Measurements from ENCODE around the gene STARD13.

Gene STARD13

GRCh38 chr13:33235078-33235477 lies 50.5 kb downstream of the STARD13 start:
- Mint-ChIP-seq H3K4me3 (no peak overlapping the region), H3K27ac (no peak overlapping the region), H3K4me1 (peaks cover under 1% of the 10 kb centered on the region), H3K36me3 (ENCODE audit: low read depth) (peaks cover 12% of the 10 kb centered on the region), H3K27me3 (ENCODE audit: low read depth, poor library complexity) (peaks cover 2% of the 10 kb centered on the region), H3K9me3 (peaks cover 26% of the 10 kb centered on the region)
- TF ChIP-seq, protein P1, sequence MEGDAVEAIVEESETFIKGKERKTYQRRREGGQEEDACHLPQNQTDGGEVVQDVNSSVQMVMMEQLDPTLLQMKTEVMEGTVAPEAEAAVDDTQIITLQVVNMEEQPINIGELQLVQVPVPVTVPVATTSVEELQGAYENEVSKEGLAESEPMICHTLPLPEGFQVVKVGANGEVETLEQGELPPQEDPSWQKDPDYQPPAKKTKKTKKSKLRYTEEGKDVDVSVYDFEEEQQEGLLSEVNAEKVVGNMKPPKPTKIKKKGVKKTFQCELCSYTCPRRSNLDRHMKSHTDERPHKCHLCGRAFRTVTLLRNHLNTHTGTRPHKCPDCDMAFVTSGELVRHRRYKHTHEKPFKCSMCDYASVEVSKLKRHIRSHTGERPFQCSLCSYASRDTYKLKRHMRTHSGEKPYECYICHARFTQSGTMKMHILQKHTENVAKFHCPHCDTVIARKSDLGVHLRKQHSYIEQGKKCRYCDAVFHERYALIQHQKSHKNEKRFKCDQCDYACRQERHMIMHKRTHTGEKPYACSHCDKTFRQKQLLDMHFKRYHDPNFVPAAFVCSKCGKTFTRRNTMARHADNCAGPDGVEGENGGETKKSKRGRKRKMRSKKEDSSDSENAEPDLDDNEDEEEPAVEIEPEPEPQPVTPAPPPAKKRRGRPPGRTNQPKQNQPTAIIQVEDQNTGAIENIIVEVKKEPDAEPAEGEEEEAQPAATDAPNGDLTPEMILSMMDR (IDR thresholded peaks at IDR 0.05): no peak
- DNase-seq: no peak

DNA sequence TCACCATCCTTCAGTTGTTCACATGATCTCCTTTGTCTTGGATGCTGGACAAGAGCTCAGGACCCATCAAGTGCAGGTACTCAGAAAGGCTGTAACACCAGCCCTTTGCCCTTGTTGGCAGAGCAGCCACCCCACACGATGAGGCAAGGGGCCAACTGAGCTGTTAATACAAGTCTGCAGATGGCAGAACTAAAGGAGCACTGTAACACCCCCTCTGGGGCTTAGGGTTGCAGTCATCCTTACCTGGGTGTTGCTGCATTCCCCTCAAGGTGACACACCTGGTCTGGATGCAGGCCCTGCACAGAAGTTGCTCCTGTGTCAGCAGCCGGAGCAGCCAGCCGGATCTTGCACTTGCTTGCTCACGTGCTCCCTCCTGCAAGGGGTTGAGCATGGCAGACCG lies 52.0 kb downstream of the STARD13 start:
- H3K4me3 Mint-ChIP-seq: no peak overlapping the region
- no peak overlapping the region for H3K27ac Mint-ChIP-seq
- H3K9me3 Mint-ChIP-seq: peaks cover 16% of the 10 kb centered on the region
- DNase-seq: no peak
- peaks cover 16% of the 10 kb centered on the region for H3K4me1 Mint-ChIP-seq
- TF ChIP-seq, protein P1 (IDR thresholded peaks at IDR 0.05): no peak
- H3K27me3 Mint-ChIP-seq (ENCODE audit: low read depth, poor library complexity): peaks cover 2% of the 10 kb centered on the region
- peaks cover 12% of the 10 kb centered on the region for H3K36me3 Mint-ChIP-seq (ENCODE audit: low read depth)

DNA sequence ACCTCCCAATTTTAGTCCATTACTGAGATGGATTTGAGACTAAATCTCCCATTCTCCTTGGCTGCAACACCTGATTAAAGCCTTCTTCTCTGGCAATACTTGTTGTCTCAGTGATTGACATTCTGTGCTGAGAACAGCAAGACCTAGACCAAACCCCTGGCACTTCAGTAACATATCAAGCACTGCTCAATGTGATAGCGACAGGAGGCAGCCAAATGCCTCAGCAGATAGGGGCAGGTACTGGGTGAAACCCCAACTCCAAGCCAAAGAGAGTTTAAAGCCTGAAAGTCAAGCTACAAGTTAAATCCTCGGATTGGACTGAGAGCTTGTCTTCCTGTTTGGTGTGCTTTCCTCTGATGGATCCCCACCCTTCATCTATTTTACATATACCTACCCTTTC lies 52.7 kb downstream of the STARD13 start:
- no peak overlapping the region for H3K4me3 Mint-ChIP-seq
- peaks cover 2% of the 10 kb centered on the region for H3K27me3 Mint-ChIP-seq (ENCODE audit: low read depth, poor library complexity)
- no peak overlapping the region for H3K27ac Mint-ChIP-seq
- no peak for DNase-seq
- peaks cover 16% of the 10 kb centered on the region for H3K9me3 Mint-ChIP-seq
- H3K4me1 Mint-ChIP-seq: peaks cover 21% of the 10 kb centered on the region
- TF ChIP-seq, protein P1 (IDR thresholded peaks at IDR 0.05): no peak
- H3K36me3 Mint-ChIP-seq (ENCODE audit: low read depth): peaks cover 12% of the 10 kb centered on the region

GRCh38 chr13:33231339-33231738 lies 54.2 kb downstream of the STARD13 start:
- no peak for DNase-seq
- peaks cover 32% of the 10 kb centered on the region for H3K4me1 Mint-ChIP-seq
- H3K9me3 Mint-ChIP-seq: peaks cover 16% of the 10 kb centered on the region
- H3K27ac Mint-ChIP-seq: no peak overlapping the region
- peaks cover 2% of the 10 kb centered on the region for H3K27me3 Mint-ChIP-seq (ENCODE audit: low read depth, poor library complexity)
- TF ChIP-seq, protein P1 (IDR thresholded peaks at IDR 0.05): no peak
- H3K4me3 Mint-ChIP-seq: no peak overlapping the region
- H3K36me3 Mint-ChIP-seq (ENCODE audit: low read depth): peaks cover 12% of the 10 kb centered on the region

DNA sequence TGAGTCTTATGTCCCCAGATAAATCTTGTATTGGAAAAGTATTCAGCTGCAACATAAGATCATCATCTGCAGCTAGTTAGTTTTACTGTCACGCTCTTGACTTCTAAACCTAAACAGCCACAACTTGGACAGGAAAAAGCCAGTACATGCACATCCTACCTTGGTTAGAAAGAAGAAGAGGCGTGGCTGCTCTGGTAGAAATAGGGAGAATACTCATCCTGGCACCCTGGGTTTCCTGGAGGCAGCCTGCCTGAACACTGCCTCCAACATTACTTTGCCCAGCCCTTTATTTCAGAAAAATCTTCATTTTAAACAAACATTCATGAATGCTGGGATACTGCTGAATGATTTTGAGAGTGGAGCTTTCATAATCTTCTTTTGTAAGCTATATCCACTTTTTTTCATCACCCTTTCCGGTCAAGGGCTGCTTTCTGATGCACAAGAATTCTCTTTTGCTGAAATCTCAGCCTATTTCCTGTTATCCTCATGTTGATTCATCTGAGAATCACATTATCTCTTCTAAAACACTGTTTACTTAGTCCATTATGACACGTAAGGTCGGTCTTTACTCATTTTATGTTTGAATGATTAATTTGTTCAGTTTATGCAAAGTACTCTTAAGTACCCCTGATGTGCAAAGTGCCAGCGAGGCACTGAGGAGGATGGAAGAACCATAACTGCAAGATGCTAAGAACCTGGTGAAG lies 55.2 kb downstream of the STARD13 start:
- peaks cover 12% of the 10 kb centered on the region for H3K36me3 Mint-ChIP-seq (ENCODE audit: low read depth)
- peaks cover 2% of the 10 kb centered on the region for H3K27me3 Mint-ChIP-seq (ENCODE audit: low read depth, poor library complexity)
- no peak overlapping the region for H3K4me3 Mint-ChIP-seq
- peaks cover 32% of the 10 kb centered on the region for H3K4me1 Mint-ChIP-seq
- TF ChIP-seq, protein P1 (IDR thresholded peaks at IDR 0.05): no peak
- no peak for DNase-seq
- peaks cover 17% of the 10 kb centered on the region for H3K9me3 Mint-ChIP-seq
- H3K27ac Mint-ChIP-seq: no peak overlapping the region

Data from nephron progenitor cell (in vitro differentiated cells).